D341Med (cell line): ENCODE results near the gene TRIM29.
"Not testable (repeated sequence)": the region's sequence is repeated elsewhere in the genome, so short reads cannot be mapped to it uniquely, and the experiment has no call there.

Experiments used
- DNase-seq: peaks from one replicate; pipeline ENCODE4 v3.0.0; 2012; ENCODE audit warnings: low spot score

The TRIM29 gene

GRCh38 chr11:120172054-120172911 lies 34.4 kb upstream of the TRIM29 start:
- DNase-seq, result peak; percentile 88

DNA sequence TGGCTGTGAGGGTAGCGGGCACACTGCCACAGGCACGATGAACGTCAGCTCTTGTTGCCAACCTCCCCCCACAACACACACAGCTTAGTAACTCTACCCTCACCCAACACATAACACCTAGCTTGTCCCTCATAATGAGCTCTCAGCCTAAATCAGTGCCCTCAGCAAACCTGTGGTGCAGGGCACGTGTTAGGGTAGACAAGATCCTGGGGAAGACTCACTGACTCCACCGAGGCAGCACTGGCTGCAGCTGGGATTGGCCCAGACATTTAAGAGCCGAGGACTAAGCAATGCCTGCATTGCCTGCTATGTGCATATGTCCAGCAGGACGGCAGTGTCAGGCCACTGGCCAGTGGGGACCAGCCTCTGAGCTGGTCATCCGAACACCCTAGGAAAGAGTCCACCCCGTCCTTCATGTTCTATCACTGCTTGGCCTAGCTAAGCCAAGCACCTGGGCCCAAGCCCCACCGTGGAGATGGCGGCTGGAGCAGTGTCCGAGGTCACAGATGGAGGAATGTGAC lies 32.9 kb upstream of the TRIM29 start:
- DNase-seq, result peak; percentile 11

DNA sequence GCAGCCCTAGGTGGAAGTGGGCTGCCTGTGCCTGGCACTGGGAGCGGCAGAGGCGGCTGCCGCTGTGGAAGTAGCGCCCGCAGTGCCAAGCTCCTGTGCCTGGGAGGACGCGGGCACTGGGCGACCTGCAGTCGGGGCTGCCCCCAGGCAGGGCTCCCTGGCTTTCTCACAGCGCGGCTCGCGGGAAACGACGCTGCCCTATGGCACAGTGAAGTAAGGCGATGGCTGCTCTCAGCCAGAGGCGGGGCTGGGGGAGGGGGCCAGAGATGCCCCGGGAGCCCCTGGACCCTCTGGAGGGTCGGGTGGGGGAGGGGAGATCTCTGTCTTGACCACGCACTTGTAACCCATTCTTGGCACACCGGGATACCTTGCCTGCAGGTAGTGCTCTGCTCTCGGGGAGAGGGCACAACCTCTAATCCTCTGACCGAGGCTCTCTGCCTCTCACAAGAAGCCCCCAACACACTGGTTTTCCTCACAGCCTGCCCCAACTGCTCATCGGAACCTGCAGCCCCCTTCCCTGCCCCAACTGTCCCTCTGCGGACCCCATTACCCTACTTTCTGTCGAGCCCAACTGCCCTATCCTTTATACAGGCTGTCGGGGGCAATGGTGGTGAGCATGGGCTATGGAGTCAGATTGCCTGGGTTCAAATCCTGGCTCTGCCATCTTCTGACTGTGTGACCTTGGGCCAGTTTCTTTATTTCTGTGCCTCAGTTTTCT lies 32.2 kb upstream of the TRIM29 start:
- DNase-seq, result peak; percentile 42

GRCh38 chr11:120168960-120169681 lies 31.2 kb upstream of the TRIM29 start:
- DNase-seq, result peak; percentile 93

GRCh38 chr11:120168108-120168959 lies 30.4 kb upstream of the TRIM29 start:
- peak; percentile 33 for DNase-seq

DNA sequence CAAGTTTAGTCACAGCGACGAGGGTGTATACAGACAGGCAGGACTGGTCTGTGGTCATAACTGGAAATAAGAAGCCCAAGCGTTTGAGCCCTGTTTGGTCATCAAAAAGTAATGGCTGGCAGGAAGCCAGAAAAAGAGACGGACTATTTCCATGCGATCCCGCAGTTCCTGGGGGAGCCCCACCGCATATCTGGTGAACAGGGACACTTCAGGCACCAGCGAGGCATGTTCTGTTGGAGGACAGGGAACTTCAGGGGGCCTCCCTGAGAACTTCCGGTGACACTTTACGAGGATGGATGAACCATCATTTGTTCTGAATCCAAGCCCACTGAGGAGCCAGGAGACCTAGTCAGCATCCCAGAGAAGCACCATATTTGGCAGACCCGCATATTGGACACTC lies 29.7 kb upstream of the TRIM29 start:
- peak; percentile 11 for DNase-seq

DNA sequence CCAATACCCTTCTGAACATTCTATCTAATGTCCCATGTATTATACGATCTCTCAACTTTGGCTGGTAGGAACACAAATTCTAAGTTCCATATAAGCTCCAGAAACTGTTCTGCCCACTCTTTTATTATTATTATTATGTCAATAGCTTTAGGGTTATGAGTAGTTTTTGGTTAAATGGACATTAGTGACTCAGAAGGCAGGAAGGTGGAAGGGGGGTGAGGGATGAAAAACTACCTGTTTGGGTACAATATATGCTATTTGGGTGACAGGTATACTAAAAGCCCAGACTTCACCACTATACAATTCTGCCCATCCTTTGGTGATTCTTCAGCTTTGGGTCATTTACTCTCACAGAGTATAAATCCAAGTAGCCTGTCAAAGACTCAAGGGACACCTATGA lies 22.5 kb upstream of the TRIM29 start:
- DNase-seq, result no peak

DNA sequence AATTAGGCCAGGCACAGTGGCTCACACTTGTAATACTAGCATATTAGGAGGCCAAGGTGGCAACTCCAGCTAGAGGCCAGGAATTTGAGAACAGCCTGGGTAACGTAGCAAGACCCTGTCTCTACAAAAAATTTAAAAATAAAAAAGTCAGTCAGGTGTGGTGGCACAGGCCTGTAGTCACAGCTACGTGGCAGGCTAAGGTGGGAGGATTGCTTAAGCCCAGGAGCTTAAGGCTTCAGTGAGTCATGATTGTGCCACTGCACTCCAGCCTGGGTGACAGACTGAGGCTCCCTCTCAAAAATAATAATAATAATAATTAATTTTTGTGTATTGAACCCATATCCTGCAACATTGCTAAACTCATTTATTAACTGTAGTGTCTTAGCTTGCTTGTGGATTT lies 15.3 kb upstream of the TRIM29 start:
- DNase-seq, result no peak

- DNase-seq, result no peak
Measured at GRCh38 chr11:120151536-120151935, 13.6 kb upstream of the TRIM29 start.

GRCh38 chr11:120149246-120149645 lies 11.3 kb upstream of the TRIM29 start:
- no peak for DNase-seq

GRCh38 chr11:120147950-120148270 lies 10.0 kb upstream of the TRIM29 start:
- no peak for DNase-seq

DNA sequence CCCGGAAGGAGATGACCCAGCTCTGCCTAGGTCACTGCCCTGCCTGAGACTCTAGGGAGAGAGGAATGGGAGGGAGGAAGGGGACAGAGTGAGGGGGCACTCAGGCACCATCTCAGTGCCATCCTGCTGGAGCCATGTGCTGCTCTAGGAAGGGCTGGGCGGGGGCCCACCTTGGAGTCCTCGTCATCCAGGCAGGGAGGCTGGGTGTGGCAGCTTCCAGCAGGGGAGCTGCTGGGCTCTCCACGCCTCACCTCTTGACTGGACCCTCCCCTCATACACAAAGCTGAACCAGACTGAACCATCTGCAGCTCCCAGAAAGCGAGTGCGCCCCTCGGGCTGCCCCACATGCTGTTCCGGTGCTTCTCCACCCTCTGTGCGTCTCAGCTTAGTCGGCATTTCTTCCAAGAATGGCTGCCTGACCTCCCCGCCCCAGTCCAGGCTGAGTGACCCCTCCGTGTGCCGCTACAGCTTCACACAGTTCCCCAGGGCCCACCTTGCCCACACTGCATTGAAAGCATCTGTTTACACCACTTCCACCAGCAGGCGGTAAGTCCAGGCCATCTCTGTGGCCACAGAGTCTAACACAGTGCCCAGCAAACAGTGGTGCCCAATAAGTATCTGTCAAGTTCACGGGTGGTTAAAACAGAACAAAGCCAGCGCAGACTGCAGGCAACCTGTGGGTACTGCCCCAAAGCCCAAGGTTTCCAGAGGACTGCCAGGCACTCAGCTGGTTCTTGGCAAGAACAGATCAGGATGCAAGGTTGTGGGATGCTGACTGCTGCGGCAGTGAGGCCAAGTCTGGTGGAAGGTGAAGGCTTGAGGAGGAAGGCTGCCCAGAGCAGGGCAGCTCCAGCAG lies 9.4 kb upstream of the TRIM29 start:
- DNase-seq, result peak; percentile 12

- peak; percentile 8 for DNase-seq
Measured at GRCh38 chr11:120146413-120147093, 8.6 kb upstream of the TRIM29 start.

GRCh38 chr11:120144501-120144900 lies 6.6 kb upstream of the TRIM29 start:
- DNase-seq, result peak; percentile 24

DNA sequence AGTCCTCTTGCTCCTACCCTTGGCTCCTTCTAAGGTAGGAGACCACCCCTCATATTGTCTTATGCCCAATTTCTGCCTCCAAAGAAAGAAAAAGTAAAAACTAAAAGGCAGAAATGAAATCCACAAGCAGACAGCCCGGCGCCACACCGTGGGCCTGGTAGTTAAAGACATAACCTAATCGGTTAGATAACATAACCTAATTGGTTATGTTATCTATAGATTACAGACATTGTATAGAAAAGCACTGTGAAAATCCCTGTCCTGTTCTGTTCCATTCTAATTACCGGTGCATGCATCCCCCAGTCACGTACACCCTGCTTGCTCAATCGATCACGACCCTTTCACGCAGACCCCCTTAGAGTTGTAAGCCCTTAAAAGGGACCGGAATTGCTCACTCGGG lies 5.6 kb upstream of the TRIM29 start:
- not testable (repeated sequence) for DNase-seq

- DNase-seq, result no peak
Measured at GRCh38 chr11:120142441-120143100, 4.7 kb upstream of the TRIM29 start.

GRCh38 chr11:120141768-120142423 lies 4.0 kb upstream of the TRIM29 start:
- peak; percentile 9 for DNase-seq

DNA sequence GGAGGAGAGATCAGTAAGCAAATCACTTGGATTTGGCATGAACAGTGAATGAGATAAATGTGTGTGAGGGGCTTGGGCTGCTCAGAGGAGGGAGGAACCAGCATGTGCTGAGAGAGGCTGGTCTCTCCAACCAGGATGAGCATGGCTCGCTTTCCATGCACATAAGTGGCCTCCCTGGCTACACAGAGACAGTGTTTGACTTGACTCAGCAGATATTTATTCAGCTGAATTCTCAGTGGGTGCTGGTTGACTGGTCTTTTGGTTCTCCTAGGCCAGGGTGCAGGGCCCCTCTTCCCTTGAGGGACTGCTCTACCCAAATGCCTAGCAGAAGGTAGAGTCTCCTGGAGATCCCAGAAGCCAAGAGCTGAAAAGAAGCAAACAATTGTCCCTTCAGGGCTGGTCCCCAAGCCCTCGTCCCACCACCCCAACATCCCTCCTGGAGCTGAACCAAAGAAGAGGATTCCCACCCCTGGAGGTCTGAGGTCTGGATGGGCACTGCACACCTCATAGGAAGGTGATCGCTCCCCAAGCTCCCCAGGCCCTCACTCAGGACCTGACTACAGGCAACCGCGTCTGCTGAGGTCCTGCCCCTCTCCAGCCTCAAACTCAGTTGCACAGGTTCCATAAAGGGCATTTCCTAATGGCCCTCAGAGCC lies 3.3 kb upstream of the TRIM29 start:
- DNase-seq, result peak; percentile 4
